ENCODE data around the gene CSNK2B. TPM values are rescaled to one million over a fixed set of nuclear protein-coding genes. Genes with fewer than 3 reads are reported as not detected.

Gene CSNK2B
- total and polyA plus RNA-seq, 9 of the 15 experiments (the other 6 are each of a cell fraction or from before 2014, with no cell fraction given) = 120 to 1,126 (median 529) TPM

GRCh38 chr6:31702819-31703716 is 37.2 kb downstream of the CSNK2B start, which contains the start of gene ABHD16A (continued):
- TF ChIP-seq, protein P1, sequence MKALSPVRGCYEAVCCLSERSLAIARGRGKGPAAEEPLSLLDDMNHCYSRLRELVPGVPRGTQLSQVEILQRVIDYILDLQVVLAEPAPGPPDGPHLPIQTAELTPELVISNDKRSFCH (CRISPR knock-in tag; IDR thresholded peaks at IDR 0.05) = no peak
- TF ChIP-seq, protein P1 (tag; IDR thresholded peaks at IDR 0.05) = peak; percentile 57
- TF ChIP-seq EP400 (IDR thresholded peaks at IDR 0.05) = peak; percentile 91
- peak; percentile 84; the same call in 1 of the 2 replicates for TF ChIP-seq ZNF212 (CRISPR knock-in tag; IDR thresholded peaks at IDR 0.05)
- no peak; the same call in 1 of the 2 replicates for TF ChIP-seq IRF1 (CRISPR knock-in tag; IDR thresholded peaks at IDR 0.05; ENCODE audit: borderline replicate concordance)
- TF ChIP-seq CREB1 (IDR thresholded peaks at IDR 0.05) = peak; percentile 94
- peak; percentile 94 for TF ChIP-seq CREB1 (CRISPR knock-in tag; IDR thresholded peaks at IDR 0.05)
- peak; percentile 39 for TF ChIP-seq NCOA1 (IDR thresholded peaks at IDR 0.05; ENCODE audit: low read depth)
- peak; percentile 65; the same call in 1 of the 2 replicates for TF ChIP-seq ZNF76 (CRISPR knock-in tag; IDR thresholded peaks at IDR 0.05; ENCODE audit: borderline replicate concordance)
- TF ChIP-seq KAT7 (CRISPR knock-in tag; IDR thresholded peaks at IDR 0.05; ENCODE audit: borderline replicate concordance) = peak; percentile 60
- no peak for TF ChIP-seq ZBTB5 (IDR thresholded peaks at IDR 0.05)
- TF ChIP-seq COPS2 (conservative IDR thresholded peaks at IDR 0.05) = no peak
- TF ChIP-seq RBM39 (optimal IDR thresholded peaks at IDR 0.05; ENCODE audit: low read depth, low read length) = peak; percentile 90
- peak; percentile 63; the same call in 1 of the 2 replicates for TF ChIP-seq PHF21A (IDR thresholded peaks at IDR 0.05; ENCODE audit: borderline replicate concordance, low read depth)
- TF ChIP-seq, protein P2, sequence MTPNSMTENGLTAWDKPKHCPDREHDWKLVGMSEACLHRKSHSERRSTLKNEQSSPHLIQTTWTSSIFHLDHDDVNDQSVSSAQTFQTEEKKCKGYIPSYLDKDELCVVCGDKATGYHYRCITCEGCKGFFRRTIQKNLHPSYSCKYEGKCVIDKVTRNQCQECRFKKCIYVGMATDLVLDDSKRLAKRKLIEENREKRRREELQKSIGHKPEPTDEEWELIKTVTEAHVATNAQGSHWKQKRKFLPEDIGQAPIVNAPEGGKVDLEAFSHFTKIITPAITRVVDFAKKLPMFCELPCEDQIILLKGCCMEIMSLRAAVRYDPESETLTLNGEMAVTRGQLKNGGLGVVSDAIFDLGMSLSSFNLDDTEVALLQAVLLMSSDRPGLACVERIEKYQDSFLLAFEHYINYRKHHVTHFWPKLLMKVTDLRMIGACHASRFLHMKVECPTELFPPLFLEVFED (CRISPR knock-in tag; conservative IDR thresholded peaks at IDR 0.05) = 0 out of 2 replicates have a peak, but pooled peaks have one; percentile 11
- TF ChIP-seq ZBTB1 (CRISPR knock-in tag; IDR thresholded peaks at IDR 0.05; ENCODE audit: borderline replicate concordance, low read depth) = peak; percentile 31; the same call in 1 of the 2 replicates
- no peak; the same call in 1 of the 2 replicates for TF ChIP-seq HES1 (IDR thresholded peaks at IDR 0.05; ENCODE audit: low read depth)
- TF ChIP-seq BRF1 (IDR thresholded peaks at IDR 0.05; ENCODE audit: borderline replicate concordance, extremely low read depth, insufficient read length) = no peak
- no peak; the same call in none of the 2 replicates for TF ChIP-seq ELF2 (CRISPR knock-in tag; IDR thresholded peaks at IDR 0.05)
- TF ChIP-seq SMC3 (conservative IDR thresholded peaks at IDR 0.05; ENCODE audit: insufficient read depth, low read depth, low read length) = no peak; the same call in 1 of the 2 replicates
- peak; percentile 46; the same call in 1 of the 2 replicates for TF ChIP-seq ZEB2 (IDR thresholded peaks at IDR 0.05)
- TF ChIP-seq RFX1 (IDR thresholded peaks at IDR 0.05) = no peak
- TF ChIP-seq TAL1 (IDR thresholded peaks at IDR 0.05) = no peak; the same call in 1 of the 2 replicates
- TF ChIP-seq THRAP3 (IDR thresholded peaks at IDR 0.05; ENCODE audit: borderline replicate concordance) = no peak
